Right ventricle myocardium inferior (tissue), 1 donor: ENCODE data around the gene KRTAP10-1. TPM values are rescaled to one million over a fixed set of nuclear protein-coding genes. Genes with fewer than 3 reads are reported as not detected.

Source experiments
- ATAC-seq: fragments of 200-7000 bp; cut with Tn5 transposase; one replicate; pipeline ENCODE4 v1.9.1; 2020; ENCODE audit warnings: mild to moderate bottlenecking, moderate library complexity
- DNase-seq: peaks from one replicate; pipeline ENCODE4 v3.0.0; 2021; ENCODE audit errors: missing footprints
- intact Hi-C: fragments of 100-400 bp; cut with DNase I; formaldehyde crosslinking; loops from one replicate; pipeline ENCODE4 v1.11.0; 2022
- total RNA-seq: library from RNA; stranded (reverse); fragmentation: NEBNext Ultra II Directional; extraction: Animal tissue kit (Norgen Biotek cat#: 25700); gene quantifications from one replicate; pipeline ENCODE4 v1.2.1, GENCODE V29; 2021
- donor health status: DM: no; HTN: yes; CAD: no; lungs with severe emphysema.

The KRTAP10-1 gene
- total RNA-seq, 1 donor from 2014 or later, result not detected

GRCh38 chr21:44521928-44522752, 17.9 kb downstream of the KRTAP10-1 start:
- intact Hi-C loops, result no loop called here
- DNase-seq (no peak), ATAC-seq (no peak)

DNA sequence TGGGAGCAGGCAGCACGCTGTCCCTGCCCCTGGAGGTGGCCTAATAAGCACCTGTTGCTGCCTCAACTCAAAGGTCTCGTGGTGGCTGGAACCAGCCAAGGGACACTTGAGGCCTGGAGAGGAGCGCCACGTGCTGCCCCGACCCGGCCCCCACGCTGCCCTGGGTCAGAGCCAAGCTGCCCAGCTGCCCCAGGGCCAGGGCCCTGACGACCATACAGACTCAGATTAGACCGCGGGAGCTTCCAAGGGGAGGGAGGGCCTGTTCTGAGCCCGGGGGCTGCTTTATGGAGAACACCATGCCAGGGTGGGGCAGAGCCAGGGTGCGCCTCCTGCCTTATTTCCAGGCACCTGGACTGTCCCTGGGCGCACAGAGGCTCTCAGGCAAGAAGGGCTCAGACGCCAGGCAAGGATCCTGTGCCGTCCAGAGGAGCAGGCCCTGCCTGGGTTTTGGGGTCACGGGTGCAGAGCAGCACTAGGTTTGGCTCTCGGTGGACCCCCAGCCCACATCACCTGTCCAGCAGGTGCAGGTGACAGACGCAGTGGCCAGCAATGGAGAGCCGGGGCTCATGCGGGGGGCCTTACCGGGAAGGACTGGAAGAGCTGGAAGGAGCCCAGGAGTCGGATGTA, 18.6 kb downstream of the KRTAP10-1 start:
- intact Hi-C loops, result no loop called here
- no peak for DNase-seq
- ATAC-seq, result no peak

- no peak for DNase-seq
- intact Hi-C loops, result no loop called here
- ATAC-seq, result no peak
These were observed 19.4 kb downstream of the KRTAP10-1 start for GRCh38 chr21:44520326-44521300.

DNA sequence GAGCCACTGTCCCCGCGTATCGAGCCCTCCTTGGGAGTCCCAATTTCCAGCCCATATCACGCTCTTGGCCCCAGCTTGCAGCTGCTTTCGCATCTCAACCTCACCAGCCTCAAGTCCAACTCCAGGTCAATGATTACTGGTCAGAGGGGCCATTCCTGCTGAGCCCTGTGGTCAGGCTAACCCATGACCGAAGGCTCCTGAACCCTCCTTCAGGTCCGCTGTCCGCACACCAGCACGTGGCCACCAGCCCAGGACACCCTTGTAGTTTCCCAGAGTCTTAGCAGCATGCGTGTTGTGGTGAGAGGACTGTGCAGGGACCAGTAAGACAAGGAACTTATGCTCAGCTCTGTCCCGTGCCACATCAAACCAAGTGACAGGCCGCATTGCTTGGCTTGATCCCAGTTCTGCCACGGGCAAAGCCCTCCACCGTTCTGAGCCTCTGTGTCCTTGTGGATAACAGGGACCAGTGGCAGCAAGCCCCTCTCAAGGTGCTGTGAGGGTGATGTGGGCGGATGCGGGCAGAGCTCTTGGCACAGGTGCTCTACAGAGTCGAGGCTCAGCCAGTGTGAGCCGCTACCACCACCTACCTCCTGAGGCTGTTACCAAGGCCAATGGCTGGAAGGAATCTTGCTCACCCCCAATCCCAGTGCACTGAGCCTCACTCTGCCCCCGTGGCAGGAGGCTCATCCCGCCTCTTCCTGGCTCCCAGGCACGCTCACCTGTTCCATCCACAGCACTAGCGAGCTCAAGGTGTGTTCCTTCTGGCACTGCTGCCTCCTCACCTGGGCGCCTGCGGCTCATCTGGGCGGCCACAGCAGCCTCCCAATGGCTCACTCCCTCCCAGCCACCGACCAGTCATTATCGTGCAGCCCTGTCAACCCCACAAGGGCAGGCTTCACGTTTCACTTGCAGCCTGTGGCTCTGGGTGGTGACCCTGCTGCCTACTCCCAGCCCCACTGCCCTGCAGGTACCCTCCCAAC, 20.4 kb downstream of the KRTAP10-1 start:
- DNase-seq, result no peak
- ATAC-seq, result no peak
- intact Hi-C loops, result loop anchor here (10.0 kb wide), 3 partner anchors 225 to 395 kb away; no protein-coding TSS in a partner anchor

GRCh38 chr21:44518686-44519085, 21.3 kb downstream of the KRTAP10-1 start:
- ATAC-seq (no peak), DNase-seq (no peak)
- intact Hi-C loops, result loop anchor here (10.0 kb wide), 3 partner anchors 226 to 396 kb away; no protein-coding TSS in a partner anchor

GRCh38 chr21:44517175-44517899, 22.7 kb downstream of the KRTAP10-1 start:
- intact Hi-C loops, result loop anchor here (10.0 kb wide), 3 partner anchors 227 to 397 kb away; no protein-coding TSS in a partner anchor
- no peak for ATAC-seq
- no peak for DNase-seq

- intact Hi-C loops, result loop anchor here (10.0 kb wide), 3 partner anchors 228 to 398 kb away; no protein-coding TSS in a partner anchor
- DNase-seq (no peak), ATAC-seq (no peak)
These were observed 23.2 kb downstream of the KRTAP10-1 start for GRCh38 chr21:44516828-44517174.

- intact Hi-C loops, result loop anchor here (10.0 kb wide), 3 partner anchors 228 to 398 kb away; no protein-coding TSS in a partner anchor
- ATAC-seq, result no peak
- no peak for DNase-seq
These were observed 23.7 kb downstream of the KRTAP10-1 start for GRCh38 chr21:44516342-44516741.

GRCh38 chr21:44515359-44516165, 24.4 kb downstream of the KRTAP10-1 start:
- no peak for ATAC-seq
- no peak for DNase-seq
- intact Hi-C loops, result loop anchor here (10.0 kb wide), 3 partner anchors 229 to 399 kb away; no protein-coding TSS in a partner anchor

DNA sequence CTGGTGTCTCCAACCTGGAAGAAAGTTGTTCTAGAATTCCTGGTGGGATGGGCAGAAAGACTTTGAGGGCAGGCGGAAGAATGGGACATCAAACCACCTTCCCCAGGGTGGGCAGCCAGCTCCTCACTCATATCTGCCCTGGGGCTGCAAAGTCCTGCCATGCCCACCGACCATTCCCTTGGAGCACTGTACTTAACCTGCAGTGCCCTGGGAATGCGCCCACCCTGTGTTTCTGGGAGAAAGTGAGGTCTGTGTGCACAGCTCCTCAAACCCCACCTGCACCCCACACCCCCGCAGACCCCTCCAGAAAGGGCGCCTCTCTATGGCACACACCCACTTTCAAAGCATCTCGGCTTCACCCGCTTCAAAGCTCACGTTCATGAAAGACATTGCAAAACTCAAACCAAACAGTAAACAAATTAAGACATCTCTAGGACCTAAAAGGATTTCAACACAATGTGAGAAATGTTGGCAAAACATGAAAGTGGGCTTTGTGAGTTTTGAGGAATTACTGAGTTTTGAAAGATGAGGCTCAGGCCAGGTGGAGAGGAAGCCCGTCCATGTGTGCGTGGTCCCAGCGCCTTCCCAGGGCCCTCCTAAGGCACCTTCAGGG, 25.1 kb downstream of the KRTAP10-1 start:
- intact Hi-C loops, result loop anchor here (10.0 kb wide), 3 partner anchors 230 to 400 kb away; no protein-coding TSS in a partner anchor
- ATAC-seq (no peak), DNase-seq (no peak)

DNA sequence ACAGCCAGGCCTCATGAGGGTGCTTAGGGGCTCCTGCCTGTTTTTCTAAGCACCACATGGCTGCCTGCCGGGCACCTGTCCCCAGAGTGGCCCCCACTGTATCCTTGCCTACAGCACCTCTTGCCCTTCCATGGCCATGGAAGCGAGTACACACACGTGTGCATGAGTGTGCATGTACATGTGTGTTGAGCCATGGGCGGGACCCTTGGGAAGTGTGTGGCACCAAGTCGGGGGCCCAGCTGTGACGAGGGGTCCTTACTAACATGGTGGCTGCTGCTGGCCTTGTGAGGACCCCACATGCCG, 25.8 kb downstream of the KRTAP10-1 start:
- ATAC-seq (no peak), DNase-seq (no peak)
- intact Hi-C loops, result loop anchor here (10.0 kb wide), 3 partner anchors 231 to 401 kb away; no protein-coding TSS in a partner anchor

DNA sequence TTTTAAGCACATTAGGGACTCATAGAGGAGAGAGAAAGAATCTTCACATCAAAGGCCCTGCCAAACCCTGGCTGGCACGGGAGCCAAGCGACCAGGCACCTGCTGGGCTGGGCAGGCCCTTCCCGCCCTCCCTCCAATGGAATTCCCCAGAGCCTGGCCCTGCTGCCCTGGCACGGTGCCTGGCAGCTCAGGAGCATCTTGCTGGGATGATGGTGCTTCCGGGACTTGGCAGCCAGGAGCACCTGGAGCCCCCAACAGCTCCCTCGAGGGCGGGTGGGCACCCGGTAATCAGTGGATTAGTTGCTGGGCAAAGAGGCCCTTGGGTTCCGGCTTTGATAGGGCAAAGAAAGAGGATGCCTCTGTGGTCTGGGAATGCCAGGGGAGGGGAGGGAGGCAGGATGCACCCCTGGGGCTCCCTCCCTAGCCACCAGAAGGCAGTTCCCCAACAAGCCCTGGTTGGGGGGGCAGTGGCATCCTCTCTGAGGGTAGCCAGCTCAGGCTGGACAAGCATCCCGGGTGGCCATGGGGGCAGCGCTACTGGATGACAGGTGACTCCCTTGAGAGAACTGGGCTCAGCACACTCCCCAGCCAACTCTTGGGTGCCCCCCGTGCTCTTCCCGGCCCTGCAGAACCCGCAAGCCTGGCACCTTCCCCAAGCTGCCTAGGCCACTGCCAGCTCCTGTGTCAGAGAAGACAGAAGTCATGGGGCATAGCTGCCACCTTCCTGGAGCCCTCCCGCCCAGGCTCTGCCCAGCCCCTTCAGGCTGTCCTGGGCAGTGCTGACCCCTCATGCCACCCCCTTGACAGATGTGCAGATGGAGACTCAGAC, 26.4 kb downstream of the KRTAP10-1 start:
- ATAC-seq (no peak), DNase-seq (no peak)
- intact Hi-C loops, result loop anchor here (10.0 kb wide), 3 partner anchors 231 to 401 kb away; no protein-coding TSS in a partner anchor

DNA sequence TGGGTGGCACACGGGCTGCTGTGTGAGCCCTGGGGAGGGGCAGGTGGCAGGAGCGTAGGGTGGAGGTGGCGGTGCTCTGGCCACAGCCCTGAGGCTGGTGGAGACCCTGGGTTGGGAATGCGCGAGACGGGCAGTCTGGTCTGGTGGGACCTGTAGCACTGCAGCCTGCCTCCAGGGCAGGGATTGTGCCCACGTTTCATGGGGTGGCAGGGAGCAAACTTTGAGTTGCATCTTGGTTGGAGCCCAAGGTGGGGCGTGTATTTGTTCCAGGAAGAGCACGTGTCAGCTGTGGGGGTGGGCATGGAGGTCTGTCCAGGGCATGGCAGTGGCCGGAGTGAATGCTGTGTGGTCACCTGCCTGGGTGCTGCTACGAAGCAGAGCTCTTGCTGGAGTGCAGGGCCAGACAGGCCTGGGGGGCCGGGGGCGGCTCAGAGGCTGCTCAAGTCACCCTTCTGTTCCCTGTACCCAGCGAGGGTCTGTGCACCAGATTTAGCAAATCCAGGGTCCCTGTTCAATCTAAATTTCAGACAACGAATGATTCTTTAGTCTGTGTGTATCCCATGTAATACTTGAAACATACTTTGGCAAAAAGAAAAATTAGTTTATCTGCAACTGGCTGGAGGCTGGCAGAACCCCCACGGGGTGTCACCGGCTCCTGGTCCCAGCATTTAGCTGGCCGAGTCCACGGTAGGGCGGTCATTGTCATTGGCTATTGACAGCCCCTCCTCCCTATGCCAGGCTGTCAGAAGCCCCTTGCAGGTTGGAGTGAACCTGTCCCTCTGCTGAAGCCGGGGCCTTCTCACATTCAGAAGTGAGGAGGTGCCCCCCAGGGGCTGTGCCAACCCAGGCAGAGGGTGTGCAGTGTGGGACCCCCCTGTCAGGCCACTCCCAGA, 27.3 kb downstream of the KRTAP10-1 start:
- DNase-seq (no peak), ATAC-seq (no peak)
- intact Hi-C loops, result loop anchor here (10.0 kb wide), 3 partner anchors 232 to 402 kb away; no protein-coding TSS in a partner anchor

- DNase-seq (no peak), ATAC-seq (no peak)
- intact Hi-C loops, result loop anchor here (10.0 kb wide), 3 partner anchors 233 to 403 kb away; no protein-coding TSS in a partner anchor
These were observed 28.1 kb downstream of the KRTAP10-1 start for GRCh38 chr21:44511938-44512275.
